Activated T-cell treated with anti-CD3 and anti-CD28 coated beads, Interleukin-2, amount 50 U/mL, for 48 hours (primary cell): ENCODE results near the gene NEU1.
"Not testable (repeated sequence)": the region's sequence is repeated elsewhere in the genome, so short reads cannot be mapped to it uniquely, and the experiment has no call there.

Experiments
- DNase-seq, 2 experiments: peaks; one replicate each; pipeline ENCODE4 v3.0.0-alpha.2; 2020

NEU1 gene

DNA sequence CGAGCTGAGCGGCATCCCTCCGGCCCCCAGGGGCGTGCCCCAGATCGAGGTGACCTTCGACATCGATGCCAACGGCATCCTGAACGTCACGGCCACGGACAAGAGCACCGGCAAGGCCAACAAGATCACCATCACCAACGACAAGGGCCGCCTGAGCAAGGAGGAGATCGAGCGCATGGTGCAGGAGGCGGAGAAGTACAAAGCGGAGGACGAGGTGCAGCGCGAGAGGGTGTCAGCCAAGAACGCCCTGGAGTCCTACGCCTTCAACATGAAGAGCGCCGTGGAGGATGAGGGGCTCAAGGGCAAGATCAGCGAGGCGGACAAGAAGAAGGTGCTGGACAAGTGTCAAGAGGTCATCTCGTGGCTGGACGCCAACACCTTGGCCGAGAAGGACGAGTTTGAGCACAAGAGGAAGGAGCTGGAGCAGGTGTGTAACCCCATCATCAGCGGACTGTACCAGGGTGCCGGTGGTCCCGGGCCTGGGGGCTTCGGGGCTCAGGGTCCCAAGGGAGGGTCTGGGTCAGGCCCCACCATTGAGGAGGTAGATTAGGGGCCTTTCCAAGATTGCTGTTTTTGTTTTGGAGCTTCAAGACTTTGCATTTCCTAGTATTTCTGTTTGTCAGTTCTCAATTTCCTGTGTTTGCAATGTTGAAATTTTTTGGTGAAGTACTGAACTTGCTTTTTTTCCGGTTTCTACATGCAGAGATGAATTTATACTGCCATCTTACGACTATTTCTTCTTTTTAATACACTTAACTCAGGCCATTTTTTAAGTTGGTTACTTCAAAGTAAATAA lies 45.3 kb downstream of the NEU1 start:
- peak in 1 of 2 experiments; percentile 48 for DNase-seq

- peak; percentile 74 to 79 for DNase-seq
These were observed 47.4 kb downstream of the NEU1 start, which contains the start of the genes HSPA1A and HSPA1L for GRCh38 chr6:31815025-31815838. HSPA1A (plus strand) TSS chr6:31815543; CDS start chr6:31815757, 214 bp downstream. HSPA1L (minus strand) TSS chr6:31815283; CDS start chr6:31811972, 3,311 bp downstream.

DNA sequence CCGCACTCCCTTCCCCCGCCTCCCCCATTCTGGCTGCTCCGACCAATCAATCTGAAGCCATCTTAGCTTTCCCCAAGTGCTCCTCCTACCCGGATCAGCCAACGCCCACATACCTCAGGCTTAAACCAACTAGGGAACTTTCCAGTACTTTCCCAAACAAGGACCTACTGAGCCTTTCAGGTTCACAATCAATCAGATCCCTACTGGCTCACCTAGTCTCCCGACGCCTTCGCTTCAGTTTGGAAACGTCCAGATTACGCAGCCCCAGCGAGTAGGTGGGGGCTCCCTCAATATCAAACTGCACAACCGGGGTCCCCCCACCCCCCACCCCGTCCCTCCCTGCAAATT lies 48.0 kb downstream of the NEU1 start:
- peak; percentile 77 to 78 for DNase-seq

DNA sequence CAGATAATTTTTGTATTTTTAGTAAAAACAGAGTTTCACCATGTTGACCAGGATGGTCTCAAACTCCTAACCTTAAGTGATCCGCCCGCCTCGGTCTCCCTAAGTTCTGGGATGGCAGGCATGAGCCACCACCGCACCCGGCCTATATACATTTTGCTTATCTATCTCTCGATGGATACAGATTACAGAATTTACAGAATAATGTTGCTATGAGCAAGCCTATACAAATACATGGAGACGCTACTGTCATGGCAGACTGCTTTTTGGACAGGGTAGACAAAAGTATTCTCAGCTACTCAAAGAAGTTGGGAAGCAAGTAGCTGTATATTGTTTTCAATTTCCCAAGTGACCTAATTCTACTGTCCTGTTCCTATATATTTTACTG lies 49.2 kb downstream of the NEU1 start:
- DNase-seq = no peak

DNA sequence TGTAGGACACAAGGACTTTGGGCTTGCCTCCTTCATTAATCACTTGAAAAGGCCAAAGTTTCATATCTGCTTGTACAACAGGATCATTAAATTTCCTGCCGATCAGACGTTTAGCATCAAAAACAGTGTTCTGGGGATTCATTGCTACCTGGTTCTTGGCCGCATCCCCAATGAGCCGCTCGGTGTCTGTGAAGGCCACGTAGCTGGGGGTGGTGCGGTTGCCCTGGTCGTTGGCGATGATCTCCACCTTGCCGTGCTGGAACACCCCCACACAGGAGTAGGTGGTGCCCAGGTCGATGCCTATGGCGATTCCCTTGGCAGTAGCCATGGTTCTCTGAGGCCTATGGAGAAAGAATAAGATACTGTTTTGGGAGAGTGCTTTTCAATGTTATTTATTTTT lies 51.0 kb downstream of the NEU1 start:
- no peak for DNase-seq

DNA sequence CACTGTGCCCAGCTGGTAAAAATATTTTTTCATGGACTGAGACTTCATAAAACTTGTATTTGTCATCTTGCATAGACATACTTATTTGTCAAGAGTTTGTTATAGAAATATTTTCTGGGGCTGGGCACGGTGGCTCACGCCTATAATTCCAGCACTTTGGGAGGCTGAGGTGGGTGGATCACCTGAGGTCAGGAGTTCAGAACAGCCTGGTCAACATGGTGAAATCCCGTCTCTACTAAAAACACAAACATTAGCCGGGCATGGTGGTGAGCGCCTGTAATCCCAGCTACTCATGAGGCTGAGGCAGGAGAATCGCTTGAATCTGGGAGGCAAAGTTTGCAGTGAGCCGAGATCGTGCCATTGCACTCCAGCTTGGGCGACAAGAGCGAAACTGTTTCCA lies 54.0 kb downstream of the NEU1 start:
- not testable (repeated sequence) for DNase-seq
